Tibial nerve (tissue), 4 donors: ENCODE measurements around the gene ZSCAN31. TPM values are rescaled to one million over a fixed set of nuclear protein-coding genes. Genes with fewer than 3 reads are reported as not detected.

Source experiments
- DNase-seq, 2 donors: peaks; one replicate each; pipeline ENCODE4 v3.0.0-alpha.2; 2019; ENCODE audit warnings: low spot score in 2 of 2
- H3K27ac ChIP-seq, 4 donors: fragments of 200-600 bp; sonication (generic) in 3 of 4; one replicate each; pipeline ENCODE4 v1.5.1; 2017 to 2019; ENCODE audit warnings: mild to moderate bottlenecking in 1 of 4
- H3K27me3 ChIP-seq, 2 donors: fragments of 200-600 bp; sonication (generic) in 1 of 2; one replicate each; pipeline versions ENCODE4 v1.5.1 to v1.6.0; 2017 to 2019
- H3K36me3 ChIP-seq, 3 donors: fragments of 200-600 bp; sonication (generic); one replicate each; pipeline ENCODE4 v1.5.1; 2018 to 2019
- H3K4me1 ChIP-seq, 4 donors: fragments of 200-600 bp; sonication (generic) in 3 of 4; one replicate each; pipeline ENCODE4 v1.5.1; 2017 to 2019
- H3K4me3 ChIP-seq, 4 donors: fragments of 200-600 bp; sonication (generic) in 3 of 4; one replicate each; pipeline ENCODE4 v1.5.1; 2017 to 2019; ENCODE audit warnings: mild to moderate bottlenecking in 1 of 4, moderate library complexity in 1 of 4
- H3K9me3 ChIP-seq, 4 donors: fragments of 200-600 bp; sonication (generic) in 3 of 4; one replicate each; pipeline ENCODE4 v1.5.1; 2017 to 2019
- EP300 ChIP-seq, 2 donors: sonication (generic); formaldehyde crosslinking; IDR thresholded peaks; one replicate each; pipeline ENCODE4 v1.6.1; 2017; ENCODE audit warnings: antibody characterized with exemption in 2 of 2, mild to moderate bottlenecking in 1 of 2
- POLR2A ChIP-seq, 2 donors: fragments of 450-650 bp; IDR thresholded peaks; one replicate each; pipeline ENCODE4 v1.6.1; 2017; ENCODE audit warnings: antibody characterized with exemption in 2 of 2, mild to moderate bottlenecking in 2 of 2, moderate library complexity in 2 of 2
- WGBS, 2 donors: methylation state at CpG; one replicate each; pipeline ENCODE4 v1.1.5; 2018; 5-methylcytosine and 5-hydroxymethylcytosine counted together
- total RNA-seq, 4 donors: library from RNA; depleted of rRNA; stranded (reverse); fragments of >200 nt; gene quantifications; one replicate each; pipeline ENCODE4 v1.1.0, GENCODE V29; 2016
- TF ChIP-seq, protein P1 (sequence below), 5 experiments: fragments of 200-600 bp in 3 of 5; fragments of 450-650 bp in 2 of 5; sonication (generic) in 3 of 5; IDR thresholded peaks; one replicate each; pipeline ENCODE4 v1.5.1; 2016 to 2019; ENCODE audit warnings: antibody characterized with exemption in 5 of 5, mild to moderate bottlenecking in 3 of 5, moderate library complexity in 2 of 5

ZSCAN31 gene
- total RNA-seq, 4 donors from 2014 or later = 6.3 to 12.8 (median 9.2) TPM

DNA sequence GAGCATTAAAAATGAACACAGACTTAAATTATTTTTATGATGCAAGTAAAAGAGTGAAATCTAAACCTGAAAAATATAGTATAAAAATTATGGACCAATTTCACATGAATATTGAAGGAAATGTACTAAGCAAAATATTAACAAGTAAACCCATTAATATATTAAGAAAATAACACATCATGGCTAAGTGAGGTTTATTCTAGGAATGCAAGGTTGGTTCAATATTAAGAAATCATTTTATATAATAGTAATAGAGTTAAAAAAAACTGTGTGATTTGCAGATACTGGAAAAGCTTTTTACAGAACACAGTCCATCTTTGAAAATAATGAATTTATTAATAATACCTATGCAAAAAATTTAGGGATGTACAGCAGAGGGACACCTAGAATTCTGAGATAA lies 42.7 kb upstream of the ZSCAN31 start:
- H3K4me1 ChIP-seq = peaks cover 0 to 9% (median 0%) of the 10 kb centered on the region in 4 donors
- no peak for TF ChIP-seq POLR2A (IDR thresholded peaks at IDR 0.05)
- no peak for TF ChIP-seq EP300 (IDR thresholded peaks at IDR 0.05)
- TF ChIP-seq, protein P1, sequence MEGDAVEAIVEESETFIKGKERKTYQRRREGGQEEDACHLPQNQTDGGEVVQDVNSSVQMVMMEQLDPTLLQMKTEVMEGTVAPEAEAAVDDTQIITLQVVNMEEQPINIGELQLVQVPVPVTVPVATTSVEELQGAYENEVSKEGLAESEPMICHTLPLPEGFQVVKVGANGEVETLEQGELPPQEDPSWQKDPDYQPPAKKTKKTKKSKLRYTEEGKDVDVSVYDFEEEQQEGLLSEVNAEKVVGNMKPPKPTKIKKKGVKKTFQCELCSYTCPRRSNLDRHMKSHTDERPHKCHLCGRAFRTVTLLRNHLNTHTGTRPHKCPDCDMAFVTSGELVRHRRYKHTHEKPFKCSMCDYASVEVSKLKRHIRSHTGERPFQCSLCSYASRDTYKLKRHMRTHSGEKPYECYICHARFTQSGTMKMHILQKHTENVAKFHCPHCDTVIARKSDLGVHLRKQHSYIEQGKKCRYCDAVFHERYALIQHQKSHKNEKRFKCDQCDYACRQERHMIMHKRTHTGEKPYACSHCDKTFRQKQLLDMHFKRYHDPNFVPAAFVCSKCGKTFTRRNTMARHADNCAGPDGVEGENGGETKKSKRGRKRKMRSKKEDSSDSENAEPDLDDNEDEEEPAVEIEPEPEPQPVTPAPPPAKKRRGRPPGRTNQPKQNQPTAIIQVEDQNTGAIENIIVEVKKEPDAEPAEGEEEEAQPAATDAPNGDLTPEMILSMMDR (IDR thresholded peaks at IDR 0.05) = no peak
- peaks cover 0 to 14% (median 0%) of the 10 kb centered on the region in 4 donors for H3K9me3 ChIP-seq
- no peak overlapping the region for H3K27ac ChIP-seq
- H3K36me3 ChIP-seq = peaks cover 0 to 54% (median 4%) of the 10 kb centered on the region in 3 donors
- H3K4me3 ChIP-seq = no peak overlapping the region
- DNase-seq = no peak
- H3K27me3 ChIP-seq = no peaks in the 10 kb centered on the region

DNA sequence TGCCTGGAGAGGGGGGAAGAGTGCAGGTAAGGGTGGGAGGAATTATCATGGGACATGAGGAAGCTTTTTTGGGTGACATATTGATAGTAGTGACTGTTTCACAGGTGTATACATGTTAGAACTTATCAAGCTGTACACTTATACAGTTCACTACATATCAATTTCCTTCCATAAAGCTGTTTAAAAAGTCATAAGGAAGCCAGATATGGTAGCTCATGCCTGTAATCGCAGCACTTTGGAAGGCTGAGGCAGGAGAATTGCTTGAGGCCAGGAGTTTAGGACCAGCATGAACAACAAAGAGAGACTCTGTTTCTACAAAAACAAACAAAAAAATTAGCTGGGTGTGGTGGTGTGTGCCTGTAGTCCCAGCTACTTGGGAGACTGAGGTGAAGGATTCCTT lies 41.9 kb upstream of the ZSCAN31 start:
- DNase-seq = no peak
- Histone ChIP-seq H3K27me3 (no peaks in the 10 kb centered on the region), H3K4me3 (no peak overlapping the region), H3K36me3 (peaks cover 0 to 54% (median 4%) of the 10 kb centered on the region in 3 donors), H3K27ac (no peak overlapping the region), H3K9me3 (peaks cover 0 to 14% (median 0%) of the 10 kb centered on the region in 4 donors), H3K4me1 (peaks cover 0 to 4% (median 0%) of the 10 kb centered on the region in 4 donors)
- TF ChIP-seq POLR2A (IDR thresholded peaks at IDR 0.05) (no peak), EP300 (IDR thresholded peaks at IDR 0.05) (no peak)
- TF ChIP-seq, protein P1 (IDR thresholded peaks at IDR 0.05) = no peak
- WGBS, 2 donors = 93 to 97% methylated on average over 1 of the region's 1 CpG

DNA sequence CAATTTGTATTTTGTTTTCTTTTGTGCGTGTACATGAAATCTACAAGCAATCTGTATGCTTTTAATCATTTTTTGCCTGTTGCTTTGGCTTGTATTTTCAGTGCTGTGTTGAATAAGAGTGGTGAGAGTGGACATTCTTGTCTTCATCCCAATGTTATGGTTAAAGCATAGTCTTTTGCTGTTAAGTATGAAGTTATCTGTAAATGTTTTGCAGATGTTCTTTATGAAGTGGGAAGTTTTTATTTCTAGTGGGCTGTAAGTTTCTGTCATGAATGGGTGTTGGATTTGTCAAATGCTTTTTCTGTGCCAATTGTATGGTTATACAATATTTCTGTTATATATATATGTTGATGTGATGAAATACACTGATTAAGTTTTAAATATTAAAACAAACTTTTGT lies 38.0 kb upstream of the ZSCAN31 start:
- no peak for DNase-seq
- H3K27me3 ChIP-seq = no peaks in the 10 kb centered on the region
- H3K27ac ChIP-seq = no peak overlapping the region
- no peak for TF ChIP-seq EP300 (IDR thresholded peaks at IDR 0.05)
- TF ChIP-seq POLR2A (IDR thresholded peaks at IDR 0.05) = no peak
- TF ChIP-seq, protein P1 (IDR thresholded peaks at IDR 0.05) = no peak
- H3K9me3 ChIP-seq = peaks cover 0 to 9% (median 0%) of the 10 kb centered on the region in 4 donors
- peaks cover 0 to 33% (median 0%) of the 10 kb centered on the region in 3 donors for H3K36me3 ChIP-seq
- 93 to 100% methylated on average over 1 of the region's 1 CpG for WGBS, 2 donors
- H3K4me1 ChIP-seq = no peaks in the 10 kb centered on the region
- H3K4me3 ChIP-seq = no peak overlapping the region

DNA sequence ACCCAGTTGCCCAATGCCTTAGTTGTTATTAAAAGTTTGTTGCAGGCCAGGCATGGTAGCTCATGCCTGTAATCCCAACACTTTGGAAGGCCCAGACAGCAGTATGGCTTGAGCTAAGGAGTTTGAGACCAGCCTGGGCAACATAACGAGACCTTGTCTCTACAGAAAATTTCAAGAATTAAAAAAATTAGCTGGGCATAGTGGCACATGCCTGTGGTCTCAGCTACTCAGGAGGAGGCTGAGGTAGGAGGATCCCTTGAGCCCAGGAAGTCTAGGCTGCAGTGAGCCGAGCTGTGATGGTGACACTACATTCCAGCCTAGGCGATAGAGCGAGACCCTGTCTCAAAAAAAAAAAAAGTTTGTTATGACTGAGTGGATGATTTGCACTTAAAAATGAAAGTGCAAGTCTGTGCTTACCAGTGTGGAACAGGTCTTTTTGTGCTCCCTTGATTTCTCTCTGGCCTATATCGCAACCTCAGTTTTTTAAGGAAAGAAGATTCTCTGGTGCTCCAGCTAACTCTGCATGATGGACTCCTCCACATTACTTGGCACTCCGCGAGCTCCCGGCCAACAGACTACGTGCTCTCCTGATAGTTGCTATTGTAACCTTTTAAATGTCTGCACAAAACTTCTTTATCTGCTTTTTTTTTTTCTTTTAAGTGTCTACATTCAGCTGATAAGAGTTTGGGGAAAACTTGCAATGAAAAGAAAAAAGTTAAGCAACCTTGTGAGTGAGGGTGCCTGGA lies 35.9 kb upstream of the ZSCAN31 start:
- Histone ChIP-seq H3K9me3 (no peaks in the 10 kb centered on the region), H3K27me3 (no peaks in the 10 kb centered on the region), H3K36me3 (peaks cover 0 to 36% (median 0%) of the 10 kb centered on the region in 3 donors), H3K4me3 (no peak overlapping the region), H3K4me1 (no peaks in the 10 kb centered on the region), H3K27ac (no peak overlapping the region)
- TF ChIP-seq, protein P1 (IDR thresholded peaks at IDR 0.05) = no peak
- TF ChIP-seq EP300 (IDR thresholded peaks at IDR 0.05) (no peak), POLR2A (IDR thresholded peaks at IDR 0.05) (no peak)
- no peak for DNase-seq
- 79 to 90% methylated on average over 9 of the region's 9 CpGs for WGBS, 2 donors

DNA sequence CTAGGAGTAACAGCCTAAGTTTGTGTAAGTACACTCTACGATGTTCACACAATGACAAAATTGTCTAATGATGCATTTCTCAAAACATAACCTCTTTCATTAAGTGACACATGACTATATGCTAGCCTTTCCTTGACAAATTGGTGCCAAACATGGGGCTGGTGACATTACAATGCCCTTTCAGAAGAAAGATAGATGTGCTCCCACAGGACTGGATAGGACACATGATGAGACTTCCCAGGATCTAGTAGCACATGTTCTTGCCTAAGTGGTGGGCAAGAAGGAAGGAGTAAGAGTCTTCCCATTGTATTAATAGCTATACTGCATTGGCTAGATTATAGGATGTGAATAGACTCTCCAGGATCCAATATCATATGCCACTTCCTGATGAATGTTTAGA lies 35.3 kb upstream of the ZSCAN31 start:
- H3K36me3 ChIP-seq = peaks cover 0 to 39% (median 0%) of the 10 kb centered on the region in 3 donors
- no peaks in the 10 kb centered on the region for H3K9me3 ChIP-seq
- H3K27ac ChIP-seq = no peak overlapping the region
- WGBS, 2 donors = 69 to 71% methylated on average over 1 of the region's 1 CpG
- no peak for TF ChIP-seq EP300 (IDR thresholded peaks at IDR 0.05)
- TF ChIP-seq, protein P1 (IDR thresholded peaks at IDR 0.05) = no peak
- no peak for TF ChIP-seq POLR2A (IDR thresholded peaks at IDR 0.05)
- no peaks in the 10 kb centered on the region for H3K27me3 ChIP-seq
- no peak overlapping the region for H3K4me3 ChIP-seq
- no peak for DNase-seq
- H3K4me1 ChIP-seq = no peaks in the 10 kb centered on the region
